ENCODE data around the gene ABTB2. TPM values are rescaled to one million over a fixed set of nuclear protein-coding genes. Genes with fewer than 3 reads are reported as not detected.
A peak's percentile ranks its signal among the peaks of the same experiment; 100 is the strongest.

ABTB2 gene
- total RNA-seq (2021; fragmentation: NEBNext Ultra II Directional; extraction: Animal tissue kit (Norgen Biotek cat#: 25700)) (10.2 and 10.6 TPM in 2 replicates), polyA plus RNA-seq (2011; rRNA removed) (7.7 and 10.7 TPM in 2 replicates), polyA minus RNA-seq (2011; rRNA and poly(A)+ RNA removed) (4.5 TPM in 2 replicates)
- 7.1 TPM for polyA plus RNA-seq (2011; cell fraction: cytosol; rRNA removed)
- 14.6 TPM for polyA plus RNA-seq (2011; cell fraction: nucleus; rRNA removed)
- 7.5 to 10.1 TPM (median 8.7 TPM) in 4 replicates for polyA plus RNA-seq (2012, experiment 1 of 2)
- polyA plus RNA-seq (2012, experiment 2 of 2), result 9.5 TPM
- 3.7 TPM for polyA plus RNA-seq (2013, experiment 1 of 2)
- 4.0 TPM for polyA plus RNA-seq (2013, experiment 2 of 2)
- polyA minus RNA-seq (2011; cell fraction: cytosol; rRNA and poly(A)+ RNA removed), result 5.1 TPM
- polyA minus RNA-seq (2011; cell fraction: nucleus; rRNA and poly(A)+ RNA removed), result 10.8 TPM
- long read RNA-seq, experiment 1, full-length matches to known transcripts, result 2 of 12 reads
- long read RNA-seq, experiment 1, partial matches to known transcripts, result 4 of 12 reads
- long read RNA-seq, experiment 1, other reads (novel, unspliced or antisense), result 6 of 12 reads
- long read RNA-seq, experiment 2, partial matches to known transcripts, result 0 of 1 reads
- long read RNA-seq, experiment 2, other reads (novel, unspliced or antisense), result 1 of 1 reads

DNA sequence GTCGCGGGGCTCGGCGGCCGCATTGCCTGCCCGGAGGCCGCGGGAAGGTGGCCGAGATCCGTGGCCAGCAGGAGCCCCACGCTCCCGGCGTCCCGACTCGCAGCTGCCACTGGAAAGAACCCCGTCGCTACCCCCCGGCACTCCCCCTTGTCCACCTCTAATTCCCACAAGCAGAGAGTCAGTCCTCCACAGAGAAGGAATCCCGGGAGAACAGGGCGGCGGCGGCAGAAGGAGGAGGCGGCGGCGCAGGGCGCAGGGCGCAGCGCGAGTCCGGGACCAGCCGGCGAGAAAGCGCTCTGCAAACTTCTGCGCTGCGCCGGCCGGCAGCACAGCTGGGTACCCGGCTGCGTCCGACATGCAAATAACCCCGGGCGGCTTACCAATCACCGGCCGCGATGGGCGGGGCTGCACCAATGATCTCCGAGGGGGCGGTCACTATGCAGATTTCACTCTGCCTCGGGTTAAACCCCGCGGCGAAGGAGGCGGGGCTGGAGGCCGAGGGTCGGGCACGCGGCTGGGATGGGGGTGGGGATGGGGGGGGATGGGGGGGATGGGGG lies at the start of gene ABTB2:
Gene ABTB2 (minus strand): TSS at position 310 of the 557 bp plus-strand sequence.
- no peaks in the 10 kb centered on the region for H3K36me3 ChIP-seq (ENCODE audit: control insufficient read depth in 2 of 4, insufficient read depth in 4 of 4, low read length in 3 of 4)
- H2BK12ac ChIP-seq (ENCODE audit: low read depth, low read length), result peak within 1 kb of the TSS; percentile 89
- WGBS, 2 experiments (ENCODE audit: extremely low coverage in 1 of 2, insufficient coverage in 1 of 2, insufficient read length in 1 of 2, insufficient replicate concordance in 2 of 2, low coverage in 1 of 2, low lambda C conversion rate in 2 of 2, missing lambda C conversion rate in 1 of 2), result 2% methylated on average over 31 of the region's 57 CpGs; no CpG with 5 or more reads in 1 of the 2 experiments
- H3K4me1 ChIP-seq (replicated peaks in 1 of 4; ENCODE audit: control insufficient read depth in 3 of 4, insufficient read depth in 4 of 4, low read length in 3 of 4), result peaks cover 0 to 21% (median 8%) of the 10 kb centered on the region in 4 experiments; a peak in 5 of 7 replicates
- no peak for FAIRE-seq
- H4K20me1 ChIP-seq (replicated peaks in 1 of 2; ENCODE audit: control insufficient read depth in 1 of 2, insufficient read depth in 2 of 2, low read length in 2 of 2), result peaks cover 13 to 16% of the 10 kb centered on the region in 2 experiments
- POLR2A ChIA-PET (ENCODE audit: partially characterized antibody), result interaction anchor here (0.6 to 4.3 kb wide), 15 partner anchors 11 to 305 kb away, joined by 3 to 20 read pairs (median 4); no protein-coding TSS in a partner anchor
- H2AFZ ChIP-seq (ENCODE audit: low read length), result peak within 1 kb of the TSS; percentile 65
- DNase-seq (ENCODE audit: low read depth in 1 of 2, low spot score in 2 of 2), result peak; percentile 96 to 98
- H3K56ac ChIP-seq (replicated peaks; ENCODE audit: insufficient read length, low read depth, low read length), result peak within 1 kb of the TSS; percentile 63
- H2BK5ac ChIP-seq (ENCODE audit: low read depth, low read length), result peak within 1 kb of the TSS; percentile 91
- H2BK15ac ChIP-seq (ENCODE audit: low read length), result peak within 1 kb of the TSS; percentile 74; the same call in 1 of the 2 replicates
- H3K4me3 ChIP-seq (ENCODE audit: extremely low read depth in 1 of 4, insufficient read depth in 2 of 4, low read depth in 3 of 4, low read length in 4 of 4), result peak within 1 kb of the TSS; percentile 52 to 87 (median 68)
- H3K4me2 ChIP-seq (ENCODE audit: insufficient read depth in 1 of 2, low read depth in 2 of 2, low read length in 2 of 2), result peak within 1 kb of the TSS; percentile 78 to 98
- CTCF ChIA-PET (ENCODE audit: partially characterized antibody), result interaction anchor here (0.7 to 5.8 kb wide), 19 partner anchors 12 to 251 kb away, joined by 3 to 63 read pairs (median 4); no protein-coding TSS in a partner anchor
- H2BK20ac ChIP-seq (ENCODE audit: low read length), result 0 out of 2 replicates have a peak within 1 kb of the TSS, but pooled peaks have one; percentile 43
- H3K14ac ChIP-seq (ENCODE audit: insufficient read length), result no peak within 1 kb of the TSS
- H3K9ac ChIP-seq (replicated peaks in 1 of 4; ENCODE audit: extremely low read depth in 1 of 4, low read depth in 3 of 4, low read length in 3 of 4), result peak within 1 kb of the TSS; percentile 52 to 78 (median 67)
- H3K23me2 ChIP-seq (ENCODE audit: low read depth, low read length), result peaks cover 20% of the 10 kb centered on the region
- H3K79me1 ChIP-seq (ENCODE audit: low read depth, low read length), result no peaks in the 10 kb centered on the region; the same call in 1 of the 2 replicates
- peak within 1 kb of the TSS; percentile 29 for H4K91ac ChIP-seq (replicated peaks; ENCODE audit: insufficient read length, low read length)
- no peak within 1 kb of the TSS for H2AK5ac ChIP-seq (ENCODE audit: low read depth, low read length)
- peak within 1 kb of the TSS; percentile 65 for H4K5ac ChIP-seq (ENCODE audit: insufficient read length, low read depth, low read length)
- H2BK120ac ChIP-seq (replicated peaks; ENCODE audit: low read depth, low read length), result no peak within 1 kb of the TSS
- peak within 1 kb of the TSS; percentile 88 for H3K18ac ChIP-seq (ENCODE audit: extremely low read depth, low read length)
- H3K23ac ChIP-seq (ENCODE audit: insufficient read length), result no peak within 1 kb of the TSS
- H3K27me3 ChIP-seq (replicated peaks in 1 of 4; ENCODE audit: control insufficient read depth in 3 of 4, extremely low read depth in 1 of 4, insufficient read depth in 3 of 4, low read length in 3 of 4), result peaks cover 5 to 31% (median 24%) of the 10 kb centered on the region in 4 experiments
- peak within 1 kb of the TSS; percentile 84; the same call in 1 of the 2 replicates for H3K27ac ChIP-seq (ENCODE audit: low read depth, low read length)
- no peaks in the 10 kb centered on the region for H3K9me3 ChIP-seq (ENCODE audit: insufficient read depth in 2 of 2, low read depth in 1 of 2, low read length in 1 of 2)
- H3K79me2 ChIP-seq (ENCODE audit: control insufficient read depth in 1 of 2, insufficient read depth in 2 of 2, low read length in 2 of 2), result peaks cover 0 to 25% of the 10 kb centered on the region in 2 experiments; a peak in 3 of 4 replicates
- H3K4ac ChIP-seq (replicated peaks; ENCODE audit: insufficient read length, low read depth, low read length), result peak within 1 kb of the TSS; percentile 60
- H4K8ac ChIP-seq (ENCODE audit: extremely low read depth, insufficient read depth, low read length), result peak within 1 kb of the TSS; percentile 64
- TF ChIP-seq SP1 (IDR thresholded peaks at IDR 0.05; ENCODE audit: low read depth, low read length) (peak; percentile 81; the same call in 1 of the 2 replicates), TAF7 (optimal IDR thresholded peaks at IDR 0.05; ENCODE audit: borderline replicate concordance, low read depth, low read length) (peak; percentile 70), SP4 (IDR thresholded peaks at IDR 0.05; ENCODE audit: low read length) (0 out of 2 replicates have a peak, but pooled peaks have one; percentile 32), SIN3A (conservative IDR thresholded peaks at IDR 0.05 in 1 of 2, IDR thresholded peaks at IDR 0.05 in 1 of 2; ENCODE audit: low read depth in 1 of 2, low read length in 2 of 2) (peak in 1 of 2 experiments; percentile 41; a peak in 2 of 4 replicates), BCL11A (IDR thresholded peaks at IDR 0.05; ENCODE audit: low read depth in 2 of 2, low read length in 2 of 2) (no peak), TBP (IDR thresholded peaks at IDR 0.05; ENCODE audit: low read depth, low read length) (peak; percentile 92), CHD1 (IDR thresholded peaks at IDR 0.05; ENCODE audit: low read depth, low read length) (no peak)
- TF ChIP-seq, protein P1, sequence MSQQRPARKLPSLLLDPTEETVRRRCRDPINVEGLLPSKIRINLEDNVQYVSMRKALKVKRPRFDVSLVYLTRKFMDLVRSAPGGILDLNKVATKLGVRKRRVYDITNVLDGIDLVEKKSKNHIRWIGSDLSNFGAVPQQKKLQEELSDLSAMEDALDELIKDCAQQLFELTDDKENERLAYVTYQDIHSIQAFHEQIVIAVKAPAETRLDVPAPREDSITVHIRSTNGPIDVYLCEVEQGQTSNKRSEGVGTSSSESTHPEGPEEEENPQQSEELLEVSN (IDR thresholded peaks at IDR 0.05), result peak; percentile 29
